HK-2 (cell line): Measurements from ENCODE around the gene PKD2.
"Not testable (repeated sequence)": the region's sequence is repeated elsewhere in the genome, so short reads cannot be mapped to it uniquely, and the experiment has no call there.

Experiments used
- DNase-seq: peaks from one replicate; pipeline ENCODE4 v3.0.0-alpha.2; 2018; ENCODE audit not compliant: unreplicated experiment

The PKD2 gene

DNA sequence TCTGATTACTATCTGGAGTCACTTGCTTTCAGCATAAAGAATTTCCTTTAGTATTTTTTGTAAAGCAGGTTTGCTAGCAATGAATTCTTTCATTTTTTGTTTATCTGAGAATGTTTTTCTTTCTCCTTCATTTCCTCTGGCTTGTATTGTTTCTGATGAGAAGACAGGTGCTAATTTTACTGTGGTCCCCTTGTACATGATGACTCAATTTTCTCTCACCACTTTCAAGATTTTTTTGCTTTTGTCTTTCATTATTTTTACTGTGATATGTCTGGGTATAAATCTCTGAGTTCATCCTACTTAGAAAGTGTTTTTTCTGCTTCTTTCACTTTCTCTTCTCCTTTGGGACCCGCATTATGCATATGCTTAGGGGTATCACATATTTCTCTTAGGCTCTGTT is 62.6 kb downstream of the PKD2 start:
- no peak for DNase-seq

DNA sequence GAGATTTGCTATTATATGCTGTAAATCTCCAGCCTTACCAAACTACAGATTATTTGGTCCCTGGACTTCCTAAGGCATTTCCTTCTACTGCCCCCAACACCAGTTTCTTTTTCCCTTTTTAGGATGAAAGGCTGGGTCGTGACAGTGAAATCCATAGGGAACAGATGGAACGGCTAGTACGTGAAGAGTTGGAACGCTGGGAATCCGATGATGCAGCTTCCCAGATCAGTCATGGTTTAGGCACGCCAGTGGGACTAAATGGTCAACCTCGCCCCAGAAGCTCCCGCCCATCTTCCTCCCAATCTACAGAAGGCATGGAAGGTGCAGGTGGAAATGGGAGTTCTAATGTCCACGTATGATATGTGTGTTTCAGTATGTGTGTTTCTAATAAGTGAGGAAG is 67.9 kb downstream of the PKD2 start:
- no peak for DNase-seq

GRCh38 chr4:88077911-88078524 is 70.6 kb downstream of the PKD2 start:
- no peak for DNase-seq

DNA sequence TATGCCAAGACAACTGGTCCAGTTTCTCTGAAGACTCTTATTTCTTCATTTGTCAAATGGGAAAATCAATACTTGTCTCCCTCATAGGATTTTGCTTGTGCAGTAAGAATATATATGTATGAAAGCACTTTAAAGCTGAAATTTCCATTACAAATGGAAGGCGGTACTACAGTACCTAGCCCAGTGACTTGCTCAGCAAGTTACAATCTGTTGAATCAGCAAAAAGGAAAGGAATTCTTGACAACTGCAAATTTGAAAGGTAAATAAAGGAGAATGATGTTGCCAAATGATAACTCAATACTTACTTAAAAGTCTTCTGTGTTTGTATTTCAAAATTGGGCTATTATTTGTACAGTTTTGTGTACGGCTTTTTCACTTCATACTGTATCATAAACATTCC is 71.1 kb downstream of the PKD2 start:
- no peak for DNase-seq

- no peak for DNase-seq
These were observed 73.2 kb downstream of the PKD2 start for GRCh38 chr4:88080626-88081025.

DNA sequence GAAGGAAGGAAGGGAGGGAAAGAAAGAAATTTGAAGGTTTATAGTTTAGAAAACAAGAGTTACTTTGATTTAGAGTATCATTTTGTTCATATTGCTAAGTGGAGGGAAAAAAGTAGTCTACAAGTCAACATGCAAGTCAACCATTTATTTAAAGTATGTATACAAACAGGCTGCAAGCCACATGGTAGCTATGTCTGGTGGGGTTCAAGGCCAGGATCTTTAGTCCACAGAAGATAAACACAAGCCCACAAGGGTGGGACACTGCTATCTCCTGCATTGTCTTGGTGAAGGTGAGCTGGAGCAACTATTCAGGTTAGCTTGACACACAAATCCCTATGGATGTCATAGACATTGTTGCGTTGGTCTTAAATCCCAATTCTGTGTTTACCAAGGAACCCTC is 79.6 kb downstream of the PKD2 start:
- no peak for DNase-seq

DNA sequence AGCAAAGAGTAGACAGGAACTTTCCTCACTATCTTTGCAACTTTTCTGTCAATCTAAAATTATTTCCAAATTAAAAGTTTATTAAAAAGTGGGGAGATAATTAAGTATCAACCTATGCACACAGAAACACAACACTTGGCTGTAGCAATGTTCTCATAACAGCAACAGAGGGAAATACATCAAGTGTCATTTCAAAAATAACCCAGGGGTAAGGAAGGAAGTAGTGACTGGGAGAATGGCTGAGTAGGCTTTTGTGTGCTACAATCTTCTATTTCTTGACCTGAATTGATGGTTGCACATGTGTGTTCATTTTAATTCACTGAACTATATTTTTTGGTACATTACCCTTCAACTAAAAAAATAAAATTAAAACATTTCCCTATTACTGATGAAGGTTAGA is 83.5 kb downstream of the PKD2 start:
- no peak for DNase-seq

GRCh38 chr4:88091378-88091777 is 83.9 kb downstream of the PKD2 start:
- DNase-seq, result no peak

- DNase-seq, result no peak
These were observed 86.4 kb downstream of the PKD2 start for GRCh38 chr4:88093874-88094273.

GRCh38 chr4:88097301-88097700 is 89.9 kb downstream of the PKD2 start:
- DNase-seq, result no peak

DNA sequence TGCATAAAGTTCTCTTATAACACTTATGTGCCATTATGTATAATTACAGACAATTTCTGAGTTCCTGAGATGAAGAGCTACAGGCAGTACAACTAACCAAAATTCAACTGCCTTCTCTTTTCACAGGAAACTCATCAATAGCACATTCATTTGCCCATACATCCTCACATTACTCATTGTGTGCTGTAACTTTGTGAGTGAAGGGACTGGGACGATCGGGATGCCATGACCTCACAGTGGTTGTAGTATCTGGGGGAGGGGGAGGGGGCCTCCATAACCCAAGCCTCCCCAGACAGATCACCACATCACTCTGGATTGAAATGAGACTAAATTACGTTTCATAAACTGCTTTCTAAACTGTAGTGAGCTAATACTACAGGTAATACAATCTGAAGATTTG is 90.3 kb downstream of the PKD2 start:
- no peak for DNase-seq

- DNase-seq, result no peak
These were observed 91.7 kb downstream of the PKD2 start for GRCh38 chr4:88098993-88099752.

DNA sequence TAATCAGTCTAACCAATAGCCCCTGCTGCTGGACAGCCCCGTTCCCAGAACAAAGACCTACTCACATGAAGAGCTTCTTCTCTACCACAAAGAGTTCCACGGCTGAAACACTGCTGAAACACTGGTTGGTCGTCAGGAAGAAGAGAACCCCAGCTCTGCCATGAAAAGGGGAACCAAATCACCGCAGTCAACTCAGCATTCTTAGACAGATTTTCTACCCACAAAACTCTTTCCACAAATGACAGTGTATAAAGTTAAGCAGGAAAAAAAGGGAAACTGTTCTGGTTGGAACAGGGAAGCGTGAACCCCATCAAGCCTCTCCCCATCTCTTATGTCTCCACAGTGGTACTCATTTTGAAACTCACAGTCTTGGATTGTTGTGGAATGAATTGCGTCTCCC is 93.7 kb downstream of the PKD2 start:
- no peak for DNase-seq

- no peak for DNase-seq
These were observed 94.6 kb downstream of the PKD2 start for GRCh38 chr4:88102026-88102425.

DNA sequence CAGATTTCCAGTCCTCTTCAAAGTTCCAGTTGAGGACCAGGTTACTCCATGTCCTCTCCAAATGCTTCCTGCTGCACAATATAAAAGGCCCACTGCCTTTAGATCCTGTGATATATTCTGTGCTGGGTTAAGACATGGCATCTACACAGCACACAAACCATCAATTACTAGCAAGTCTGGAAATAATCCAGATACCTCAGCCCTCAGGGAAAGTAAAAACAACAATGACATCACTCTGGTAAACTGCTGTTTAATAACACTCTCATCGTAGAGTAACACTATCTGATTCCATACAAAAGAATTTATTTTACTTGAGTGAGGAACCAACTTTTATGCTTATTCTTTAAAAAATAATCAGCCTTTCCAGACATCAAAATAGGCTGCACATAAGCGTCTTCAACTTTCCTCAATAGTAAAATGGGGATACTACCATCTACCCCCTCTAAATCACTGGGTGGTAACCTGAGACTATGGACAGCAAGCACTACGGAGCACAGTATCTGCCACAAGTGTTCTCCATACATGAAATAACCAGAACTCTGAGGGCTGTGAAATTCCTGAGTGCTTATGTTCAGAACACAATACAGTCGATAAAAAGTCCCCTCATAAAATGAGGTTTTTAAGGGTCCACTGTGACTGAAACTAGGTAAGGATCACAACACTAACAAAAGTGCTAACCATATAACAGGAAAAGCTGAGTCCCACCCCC is 97.6 kb downstream of the PKD2 start:
- no peak for DNase-seq

DNA sequence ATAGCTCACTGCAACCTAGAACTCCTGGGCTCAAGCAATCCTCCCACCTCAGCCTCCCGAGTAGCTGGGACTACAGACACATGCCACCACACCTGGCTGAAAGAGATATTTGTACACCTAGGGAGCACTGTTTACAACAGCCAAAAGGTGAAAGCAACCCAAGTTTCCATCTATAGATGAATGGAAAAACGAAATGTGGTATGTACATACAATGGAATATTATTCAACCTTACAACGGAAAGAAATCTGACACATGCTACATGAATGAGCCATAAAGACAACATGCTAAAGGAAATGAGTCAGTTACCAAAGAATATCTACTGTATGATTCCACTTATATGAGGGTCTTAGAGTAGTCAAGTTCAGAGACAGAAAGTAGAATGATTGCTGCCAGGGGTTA is 98.8 kb downstream of the PKD2 start:
- no peak for DNase-seq

DNA sequence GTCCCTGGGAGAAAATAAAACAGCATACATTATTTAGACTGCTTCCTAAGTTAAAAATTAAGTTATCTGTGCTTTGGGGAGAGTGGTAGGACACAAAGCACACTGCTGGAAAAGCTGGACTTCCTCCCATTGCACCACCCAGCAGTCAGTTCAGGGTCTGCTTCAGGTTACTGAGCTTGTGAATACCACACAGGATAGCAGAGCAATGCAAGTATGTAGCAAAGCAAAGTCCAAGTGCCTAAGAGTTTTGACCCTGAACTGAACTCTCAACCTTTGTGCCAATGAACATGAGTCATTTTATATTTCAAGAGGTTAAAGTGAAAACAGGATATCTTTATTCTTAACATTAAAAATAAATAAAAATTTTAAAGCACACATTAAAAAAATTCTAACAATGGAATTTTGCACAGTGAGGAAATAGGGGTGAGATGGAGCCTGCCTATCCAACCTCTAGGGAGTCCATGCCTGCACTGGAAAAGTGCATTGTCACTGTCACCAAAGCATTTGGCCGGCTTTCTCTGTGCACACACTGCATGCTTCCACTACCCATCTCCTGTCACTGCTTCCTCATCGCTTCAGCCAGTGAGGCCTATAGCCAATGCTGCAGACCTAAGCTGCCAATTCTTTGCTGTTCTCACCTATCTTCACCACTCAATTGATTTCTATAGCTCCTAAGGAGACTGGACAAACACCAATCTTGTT is 100.1 kb downstream of the PKD2 start:
- DNase-seq, result no peak

DNA sequence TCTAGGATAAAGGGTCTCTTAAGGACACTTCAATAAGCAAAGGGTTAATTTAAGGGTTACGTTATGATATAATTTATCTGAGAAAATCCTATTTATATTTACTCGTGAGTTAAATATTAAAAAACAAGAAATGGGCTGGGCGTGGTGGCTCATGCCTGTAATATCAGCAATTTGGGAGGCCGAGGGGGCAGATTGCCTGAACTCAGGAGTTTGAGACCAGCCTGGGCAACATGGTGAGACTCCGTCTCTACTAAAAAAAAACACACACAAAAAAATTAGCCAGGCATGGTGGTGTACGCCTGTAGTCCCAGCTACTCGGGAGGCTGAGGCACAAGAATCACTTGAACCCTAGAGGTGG is 100.7 kb downstream of the PKD2 start:
- not testable (repeated sequence) for DNase-seq

GRCh38 chr4:88108747-88109122 is 101.3 kb downstream of the PKD2 start:
- DNase-seq, result no peak

GRCh38 chr4:88109123-88109881 is 101.9 kb downstream of the PKD2 start:
- no peak for DNase-seq

DNA sequence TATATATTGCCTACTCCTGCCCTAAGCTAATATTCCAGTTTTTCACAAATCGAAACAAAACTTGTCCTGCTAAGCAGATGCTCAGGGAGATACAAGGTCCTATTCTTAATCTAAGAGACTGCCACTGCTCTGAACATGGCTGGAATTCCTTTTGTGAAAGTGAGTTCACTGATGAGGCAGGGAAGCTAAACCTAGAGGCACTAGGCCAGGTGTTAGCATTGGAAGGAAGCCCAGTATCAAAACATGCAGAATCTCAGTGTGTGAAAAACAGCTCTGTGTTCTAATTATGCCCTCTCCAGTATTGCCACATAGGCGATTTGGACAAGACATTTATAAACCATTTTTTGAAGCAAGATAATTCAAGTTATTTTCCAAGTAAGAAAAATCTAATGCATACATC is 103.4 kb downstream of the PKD2 start:
- DNase-seq, result no peak

- no peak for DNase-seq
These were observed 105.4 kb downstream of the PKD2 start for GRCh38 chr4:88112856-88113255.
